ENCODE measurements around the gene NLGN2.

DNA sequence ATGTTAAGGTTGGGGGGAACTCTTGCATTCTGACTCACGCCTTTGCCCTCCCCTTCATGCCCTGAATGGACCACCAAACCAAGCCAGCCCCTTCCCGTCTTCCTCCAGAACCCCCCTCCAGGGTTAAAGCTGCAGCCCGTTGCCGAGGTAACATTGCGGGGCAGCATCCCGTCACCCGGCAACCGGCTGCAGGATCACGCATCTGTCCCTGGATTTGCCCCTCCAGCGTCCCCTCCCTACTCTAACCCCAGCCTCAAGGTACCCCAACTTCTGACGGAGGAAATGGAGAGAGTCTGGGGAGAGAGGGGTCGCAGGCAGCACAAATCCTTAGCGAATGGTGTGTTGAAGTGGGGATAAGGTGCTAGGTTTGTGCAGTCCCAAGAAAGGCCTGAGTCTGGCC, 563 bp upstream of the NLGN2 start:
- TF ChIP-seq, protein P1, sequence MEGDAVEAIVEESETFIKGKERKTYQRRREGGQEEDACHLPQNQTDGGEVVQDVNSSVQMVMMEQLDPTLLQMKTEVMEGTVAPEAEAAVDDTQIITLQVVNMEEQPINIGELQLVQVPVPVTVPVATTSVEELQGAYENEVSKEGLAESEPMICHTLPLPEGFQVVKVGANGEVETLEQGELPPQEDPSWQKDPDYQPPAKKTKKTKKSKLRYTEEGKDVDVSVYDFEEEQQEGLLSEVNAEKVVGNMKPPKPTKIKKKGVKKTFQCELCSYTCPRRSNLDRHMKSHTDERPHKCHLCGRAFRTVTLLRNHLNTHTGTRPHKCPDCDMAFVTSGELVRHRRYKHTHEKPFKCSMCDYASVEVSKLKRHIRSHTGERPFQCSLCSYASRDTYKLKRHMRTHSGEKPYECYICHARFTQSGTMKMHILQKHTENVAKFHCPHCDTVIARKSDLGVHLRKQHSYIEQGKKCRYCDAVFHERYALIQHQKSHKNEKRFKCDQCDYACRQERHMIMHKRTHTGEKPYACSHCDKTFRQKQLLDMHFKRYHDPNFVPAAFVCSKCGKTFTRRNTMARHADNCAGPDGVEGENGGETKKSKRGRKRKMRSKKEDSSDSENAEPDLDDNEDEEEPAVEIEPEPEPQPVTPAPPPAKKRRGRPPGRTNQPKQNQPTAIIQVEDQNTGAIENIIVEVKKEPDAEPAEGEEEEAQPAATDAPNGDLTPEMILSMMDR (conservative IDR thresholded peaks at IDR 0.05; ENCODE audit: low read depth, low read length): no peak
- no peak for TF ChIP-seq EZH2 (IDR thresholded peaks at IDR 0.05; ENCODE audit: borderline replicate concordance, low read depth, low read length, poor library complexity, severe bottlenecking)
